HG02981 (cell line): ENCODE data around the gene CCDC86.
"Not testable (repeated sequence)": the region's sequence is repeated elsewhere in the genome, so short reads cannot be mapped to it uniquely, and the experiment has no call there.

Experiments used
- ATAC-seq: cut with Tn5 transposase; IDR thresholded peaks from one replicate; pipeline ENCODE4 v1.9.1; 2021; ENCODE audit warnings: mild to moderate bottlenecking, moderate library complexity; ENCODE audit not compliant: unreplicated experiment

CCDC86 gene

GRCh38 chr11:60841797-60842667 is at the start of gene CCDC86:
CCDC86 (plus strand) TSS chr11:60842113; CDS start chr11:60842125, 12 bp downstream.
- ATAC-seq = peak; percentile 83

- no peak for ATAC-seq
These were observed 49.4 kb upstream of the CCDC86 start for GRCh38 chr11:60792521-60792920.

DNA sequence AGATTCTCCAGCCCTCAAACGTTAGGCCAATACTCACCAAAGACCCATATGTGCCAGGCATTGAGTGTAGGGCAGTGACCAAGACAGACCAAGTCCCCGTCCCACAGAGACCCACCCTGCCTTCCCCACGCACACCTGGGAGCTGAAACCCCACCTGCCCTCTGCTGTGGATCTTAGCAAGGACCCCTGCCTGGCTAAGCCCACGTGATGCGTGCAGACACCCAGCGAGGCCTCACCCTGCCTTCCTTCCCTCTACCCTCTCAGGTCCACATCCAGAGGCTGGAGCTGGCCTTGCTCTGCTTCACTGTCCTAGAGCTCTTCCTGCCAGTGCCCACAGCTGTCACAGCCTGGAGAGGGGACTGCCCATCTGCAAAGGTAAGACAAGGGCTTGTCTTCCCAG is 46.6 kb upstream of the CCDC86 start:
- ATAC-seq = no peak

- no peak for ATAC-seq
These were observed 43.9 kb upstream of the CCDC86 start for GRCh38 chr11:60797846-60798630.

- ATAC-seq = no peak
These were observed 43.3 kb upstream of the CCDC86 start for GRCh38 chr11:60798631-60799030.

DNA sequence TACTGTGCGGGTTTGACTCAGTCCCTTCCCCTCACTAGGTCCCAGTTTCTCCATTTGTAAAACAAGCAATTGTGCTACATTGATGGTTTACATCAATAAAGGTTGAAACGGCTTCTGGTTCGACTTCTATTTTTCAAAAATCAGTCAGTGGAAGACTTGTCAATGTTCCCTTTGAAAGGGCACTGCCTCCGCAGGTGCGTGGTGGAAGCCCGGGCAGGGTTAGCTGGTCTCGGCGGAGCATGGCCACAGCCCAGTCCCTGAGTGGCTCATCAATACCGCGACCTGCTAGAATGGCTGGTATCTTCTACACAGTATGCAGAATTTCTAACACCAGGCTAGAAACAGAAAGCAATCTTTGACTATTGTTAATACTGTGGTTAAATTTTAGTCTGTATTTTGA is 40.7 kb upstream of the CCDC86 start:
- ATAC-seq = no peak

- ATAC-seq = no peak
These were observed 38.5 kb upstream of the CCDC86 start for GRCh38 chr11:60803273-60803936.

DNA sequence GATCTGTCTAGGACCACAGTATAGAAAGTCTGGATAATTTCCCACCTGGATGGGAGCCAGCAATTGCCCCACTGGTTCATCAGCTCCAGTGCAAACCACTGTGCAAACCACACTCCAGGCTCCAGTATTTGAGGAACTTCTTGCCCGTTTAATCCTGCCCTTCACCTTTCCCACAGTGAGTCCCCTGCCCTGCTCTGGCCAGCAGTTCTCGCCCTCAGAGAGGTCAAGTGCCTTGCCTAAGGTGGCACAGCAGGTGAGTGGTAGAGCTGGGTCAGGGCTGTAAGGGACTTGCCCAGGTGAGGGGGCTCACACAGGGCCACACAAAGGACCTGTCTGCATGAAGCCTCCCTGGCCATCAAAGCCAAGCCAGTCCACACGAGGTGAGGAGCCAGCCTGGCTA is 32.7 kb upstream of the CCDC86 start:
- ATAC-seq = no peak

DNA sequence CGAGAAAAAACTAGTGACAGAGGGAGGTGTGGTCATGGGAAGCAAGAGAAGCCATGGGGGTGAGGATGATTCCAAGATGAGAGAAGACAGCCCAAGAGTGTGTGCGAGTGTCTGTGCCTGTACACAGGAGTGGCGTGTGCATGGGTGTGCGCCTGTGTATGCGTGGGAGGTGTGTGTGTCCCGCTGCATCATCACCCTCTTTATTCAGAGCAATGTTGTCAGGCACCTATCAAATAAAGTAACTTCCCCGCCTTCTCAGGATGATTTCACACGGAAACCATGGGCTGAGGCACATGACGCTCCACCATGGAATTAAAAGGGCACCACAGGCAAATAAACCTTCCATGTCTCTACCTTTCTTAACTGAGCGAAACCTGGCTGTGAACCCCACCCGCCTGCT is 32.2 kb upstream of the CCDC86 start:
- ATAC-seq = no peak

- ATAC-seq = no peak
These were observed 31.8 kb upstream of the CCDC86 start for GRCh38 chr11:60810151-60810550.

DNA sequence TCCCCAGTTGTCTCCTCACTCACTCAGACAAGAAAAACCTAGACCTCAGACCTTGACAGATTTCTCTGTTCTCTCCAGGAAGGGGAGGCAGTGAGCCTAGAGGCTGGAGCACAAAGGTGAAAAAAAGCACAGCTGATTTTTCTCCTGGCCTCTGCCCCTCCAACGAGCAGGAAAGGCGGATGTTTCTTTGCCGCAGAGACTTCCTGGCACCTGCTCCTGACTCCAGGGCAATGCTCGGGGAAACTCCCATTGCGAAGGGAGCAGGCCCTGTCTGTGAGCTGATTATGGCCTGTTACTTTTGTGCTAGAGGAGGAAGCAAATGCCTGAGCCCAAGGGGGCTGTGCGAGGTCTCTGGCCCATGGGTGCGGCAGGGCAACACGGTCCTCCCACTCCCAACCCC is 31.3 kb upstream of the CCDC86 start:
- no peak for ATAC-seq

DNA sequence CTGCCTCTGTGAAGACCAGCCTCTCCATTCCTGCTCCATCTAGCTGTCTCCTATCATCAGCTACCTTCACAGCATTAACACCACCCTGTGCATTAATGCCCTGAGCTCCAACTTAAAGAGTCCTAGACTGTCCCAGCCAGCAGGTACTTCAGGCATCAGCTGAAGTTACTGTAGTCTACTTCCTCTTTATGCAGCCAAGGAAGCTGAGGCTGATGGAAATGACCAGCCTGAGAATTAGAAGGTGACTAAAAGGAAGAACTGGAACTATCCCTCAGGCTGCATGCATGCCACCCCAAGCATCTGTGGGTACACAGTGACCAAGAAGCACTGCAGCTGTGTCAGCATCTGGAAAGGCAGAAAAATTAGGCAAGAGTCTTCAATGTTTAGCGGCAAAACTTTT is 28.6 kb upstream of the CCDC86 start:
- ATAC-seq = no peak

DNA sequence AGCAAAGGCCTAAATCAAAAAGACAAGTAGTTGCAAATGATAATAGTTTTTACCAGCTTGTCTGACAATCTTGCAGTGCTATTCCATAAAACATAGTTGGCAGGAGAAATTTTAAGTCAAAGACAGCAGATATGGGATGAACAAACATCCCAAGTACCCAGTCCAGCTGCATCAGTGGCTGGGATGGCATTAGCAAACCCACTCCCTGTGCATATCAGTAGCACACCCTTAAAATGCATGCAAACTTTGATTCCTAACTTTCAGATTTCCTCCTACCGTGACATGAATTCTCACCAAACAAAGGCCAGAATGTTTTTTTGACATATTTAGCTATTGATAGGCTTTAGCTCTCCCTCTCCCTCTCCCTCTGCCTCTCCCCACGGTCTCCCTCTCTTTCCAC is 27.8 kb upstream of the CCDC86 start:
- no peak for ATAC-seq

DNA sequence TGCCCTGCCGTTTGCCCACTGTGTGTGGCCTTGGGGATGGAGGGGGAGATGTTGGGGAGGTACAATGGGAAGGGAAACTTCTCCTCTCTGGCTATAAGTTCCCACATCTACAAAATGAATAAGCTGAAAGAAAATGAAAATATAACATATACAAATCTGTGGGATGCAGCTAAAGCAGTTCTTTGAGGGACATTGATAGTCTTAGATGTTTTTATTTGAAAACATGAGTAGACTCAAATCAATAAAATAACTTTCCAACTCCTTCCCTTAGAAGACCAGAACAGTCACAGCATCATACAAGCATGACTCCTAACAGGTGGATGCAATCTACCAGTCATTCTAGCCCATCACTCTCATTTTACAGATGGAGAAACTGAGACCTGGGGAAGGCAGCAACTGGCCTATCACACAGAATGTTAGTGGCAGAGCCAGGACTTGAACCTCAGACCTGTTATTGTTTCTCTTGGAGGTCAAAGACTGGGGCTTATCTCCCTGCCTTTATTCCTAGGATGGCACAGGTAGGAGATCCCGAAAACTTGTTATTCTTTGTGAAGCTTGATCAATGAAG is 25.2 kb upstream of the CCDC86 start:
- ATAC-seq = no peak

DNA sequence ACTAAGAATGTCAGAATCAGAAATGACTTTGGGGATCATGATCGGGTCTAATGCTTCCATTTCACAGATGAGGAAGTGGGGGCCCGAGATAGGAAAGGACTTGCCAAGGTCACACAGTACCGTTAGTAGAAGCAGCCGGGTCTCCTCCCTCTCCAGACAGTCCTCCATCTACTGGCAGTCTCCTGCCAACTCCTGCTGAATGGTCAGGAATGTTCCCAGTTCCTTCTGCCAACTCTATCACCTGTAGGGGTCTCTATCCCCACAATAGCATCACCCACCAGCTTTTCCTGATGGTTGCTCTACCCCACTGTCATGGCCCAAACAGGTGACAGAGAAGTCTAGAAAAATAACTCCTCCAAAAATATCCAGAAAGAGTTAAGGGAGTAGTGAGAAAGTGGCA is 23.9 kb upstream of the CCDC86 start:
- ATAC-seq = no peak

DNA sequence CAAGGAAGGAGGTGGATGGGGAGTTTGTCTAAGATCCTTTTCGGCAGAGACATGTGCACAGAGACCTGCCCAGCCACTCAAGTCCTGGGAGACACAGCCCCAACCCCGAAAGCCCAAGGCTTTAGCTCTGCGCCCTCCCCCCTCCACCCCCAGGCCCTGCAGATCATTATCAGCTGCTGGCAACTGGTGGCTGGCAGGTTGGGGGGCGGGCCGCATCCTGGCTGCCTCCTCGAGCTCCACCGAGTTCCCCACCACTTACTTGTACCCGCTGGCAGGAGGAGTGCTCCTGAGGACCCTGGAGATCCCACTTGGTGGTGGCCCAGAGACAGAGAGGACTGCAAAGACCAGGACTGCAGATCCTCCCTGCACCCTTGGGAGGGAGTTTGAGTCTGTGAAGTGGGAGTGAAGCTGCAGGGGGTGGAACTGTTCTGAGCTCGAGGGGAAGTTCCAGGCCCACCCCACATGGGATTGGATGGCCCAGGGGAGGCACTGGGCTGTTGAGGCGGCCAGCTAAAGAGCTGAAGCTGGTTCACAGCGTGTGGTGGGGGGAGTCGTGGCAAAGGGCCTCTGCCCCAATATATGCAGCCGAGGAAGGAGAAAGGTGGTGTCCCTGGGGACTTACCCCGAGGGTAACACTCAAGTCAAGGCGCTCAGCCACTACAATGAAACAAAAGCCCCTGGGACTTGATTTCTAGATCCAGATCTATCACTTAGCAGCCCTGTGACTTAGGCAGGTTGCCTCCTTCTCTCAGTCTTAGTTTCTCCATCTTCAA is 19.9 kb upstream of the CCDC86 start:
- no peak for ATAC-seq

GRCh38 chr11:60823745-60824306 is 18.1 kb upstream of the CCDC86 start:
- ATAC-seq = not testable (repeated sequence)

GRCh38 chr11:60825118-60825517 is 16.8 kb upstream of the CCDC86 start:
- ATAC-seq = no peak

DNA sequence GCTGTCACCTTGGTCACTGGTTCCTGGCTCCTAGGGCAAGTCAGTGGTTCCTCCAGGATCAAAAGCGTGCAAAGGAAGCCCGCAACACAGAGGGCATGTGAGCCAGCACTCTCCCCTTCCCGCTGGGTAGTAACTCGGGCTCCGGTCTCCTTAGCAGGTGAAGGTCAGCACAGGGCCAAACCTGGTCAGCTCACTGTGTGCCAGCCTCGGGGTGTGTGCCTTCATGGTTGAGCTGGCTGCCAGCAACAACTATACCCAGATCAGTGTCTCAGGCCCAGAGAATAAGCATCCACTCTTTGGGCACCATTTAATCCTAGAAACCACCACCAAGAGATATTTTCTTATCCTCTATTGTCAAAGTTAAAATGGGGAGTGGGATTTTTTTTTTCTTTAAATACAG is 16.1 kb upstream of the CCDC86 start:
- ATAC-seq = no peak

- ATAC-seq = no peak
These were observed 11.3 kb upstream of the CCDC86 start for GRCh38 chr11:60830478-60831142.
